Astrocyte of the cerebellum (primary cell): ENCODE data around the gene SORCS2.

Source experiments
- DNase-seq: peaks from one replicate; pipeline ENCODE4 v3.0.0-alpha.2; 2011; ENCODE audit warnings: low read depth
- H3K4me3 ChIP-seq: 2 replicates; pipeline ENCODE4 v1.5.1; 2011; ENCODE audit warnings: mild to moderate bottlenecking, low read depth, low read length, moderate library complexity
- in situ Hi-C: cut with HindIII; loops from 2 replicates; pipeline ENCODE4 v1.10.0; 2017; ENCODE audit warnings: low sequenced_read_pairs
- TF ChIP-seq, protein P1 (sequence below): IDR thresholded peaks from 2 replicates; pipeline ENCODE4 v1.5.1; 2012; ENCODE audit warnings: low read length, low read depth, moderate library complexity, mild to moderate bottlenecking; ENCODE audit errors: missing control alignments

The SORCS2 gene

DNA sequence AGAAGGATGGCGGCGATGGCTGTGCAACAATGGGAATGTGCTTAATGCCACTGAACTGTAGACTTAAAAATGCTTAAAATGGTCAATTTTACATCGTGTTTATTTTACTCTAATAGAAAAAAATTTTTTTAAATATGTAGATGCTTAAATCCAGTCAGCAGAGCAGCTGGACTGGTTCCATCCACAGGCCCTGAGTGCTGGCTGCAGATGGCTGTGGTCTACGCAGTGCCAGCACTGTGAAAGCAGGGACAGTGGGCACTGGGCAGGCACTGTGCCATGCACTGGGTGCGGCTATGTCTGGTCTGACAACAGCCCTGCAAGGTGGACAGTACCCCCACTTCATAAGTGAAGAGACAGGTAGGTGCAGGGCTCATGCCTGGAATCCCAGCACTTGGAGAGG, 572.1 kb downstream of the SORCS2 start:
- DNase-seq: no peak
- TF ChIP-seq, protein P1, sequence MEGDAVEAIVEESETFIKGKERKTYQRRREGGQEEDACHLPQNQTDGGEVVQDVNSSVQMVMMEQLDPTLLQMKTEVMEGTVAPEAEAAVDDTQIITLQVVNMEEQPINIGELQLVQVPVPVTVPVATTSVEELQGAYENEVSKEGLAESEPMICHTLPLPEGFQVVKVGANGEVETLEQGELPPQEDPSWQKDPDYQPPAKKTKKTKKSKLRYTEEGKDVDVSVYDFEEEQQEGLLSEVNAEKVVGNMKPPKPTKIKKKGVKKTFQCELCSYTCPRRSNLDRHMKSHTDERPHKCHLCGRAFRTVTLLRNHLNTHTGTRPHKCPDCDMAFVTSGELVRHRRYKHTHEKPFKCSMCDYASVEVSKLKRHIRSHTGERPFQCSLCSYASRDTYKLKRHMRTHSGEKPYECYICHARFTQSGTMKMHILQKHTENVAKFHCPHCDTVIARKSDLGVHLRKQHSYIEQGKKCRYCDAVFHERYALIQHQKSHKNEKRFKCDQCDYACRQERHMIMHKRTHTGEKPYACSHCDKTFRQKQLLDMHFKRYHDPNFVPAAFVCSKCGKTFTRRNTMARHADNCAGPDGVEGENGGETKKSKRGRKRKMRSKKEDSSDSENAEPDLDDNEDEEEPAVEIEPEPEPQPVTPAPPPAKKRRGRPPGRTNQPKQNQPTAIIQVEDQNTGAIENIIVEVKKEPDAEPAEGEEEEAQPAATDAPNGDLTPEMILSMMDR: no peak
- H3K4me3 ChIP-seq: no peak overlapping the region
- in situ Hi-C loops: no loop called here

DNA sequence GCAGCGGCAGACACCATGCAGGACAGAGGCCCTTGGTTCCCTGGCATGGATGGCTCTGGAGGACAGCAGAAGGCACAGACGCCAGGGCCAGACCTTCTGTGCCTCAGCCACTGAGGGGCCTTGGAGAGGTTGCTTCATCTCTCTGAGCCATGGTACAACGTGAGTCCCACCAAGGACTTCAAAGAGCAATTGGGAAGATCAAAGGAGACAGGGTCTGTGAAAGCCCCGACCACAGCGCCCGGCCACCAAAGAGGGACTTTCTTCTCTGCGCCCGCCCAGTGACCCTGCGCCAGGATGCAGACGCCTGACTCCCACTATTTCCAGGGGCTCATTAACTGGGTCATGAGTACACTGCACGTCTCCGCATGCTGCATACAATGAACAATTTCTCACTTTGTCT, 573.3 kb downstream of the SORCS2 start:
- in situ Hi-C loops: no loop called here
- H3K4me3 ChIP-seq: no peak overlapping the region
- DNase-seq: no peak
- TF ChIP-seq, protein P1: no peak

DNA sequence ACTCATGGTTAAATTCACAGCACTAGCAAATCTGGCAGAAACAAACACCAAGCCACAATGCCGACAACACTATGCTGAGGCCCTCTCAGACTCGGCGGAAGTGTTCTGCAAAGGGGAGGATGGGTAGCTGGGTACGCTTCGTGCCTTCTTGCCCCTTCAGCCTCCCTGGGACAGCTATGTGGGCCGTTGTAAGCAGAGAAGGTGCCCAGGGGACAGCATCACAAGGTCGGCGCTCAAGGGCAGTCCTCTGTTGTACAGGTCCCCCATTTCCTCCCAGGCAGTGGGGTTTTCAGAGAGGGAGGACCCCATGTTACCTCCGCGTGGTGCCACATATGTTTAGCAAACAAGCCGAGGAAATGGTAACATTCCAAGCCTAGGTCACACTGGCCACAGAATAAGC, 573.7 kb downstream of the SORCS2 start:
- no peak overlapping the region for H3K4me3 ChIP-seq
- DNase-seq: no peak
- TF ChIP-seq, protein P1: no peak
- in situ Hi-C loops: no loop called here

DNA sequence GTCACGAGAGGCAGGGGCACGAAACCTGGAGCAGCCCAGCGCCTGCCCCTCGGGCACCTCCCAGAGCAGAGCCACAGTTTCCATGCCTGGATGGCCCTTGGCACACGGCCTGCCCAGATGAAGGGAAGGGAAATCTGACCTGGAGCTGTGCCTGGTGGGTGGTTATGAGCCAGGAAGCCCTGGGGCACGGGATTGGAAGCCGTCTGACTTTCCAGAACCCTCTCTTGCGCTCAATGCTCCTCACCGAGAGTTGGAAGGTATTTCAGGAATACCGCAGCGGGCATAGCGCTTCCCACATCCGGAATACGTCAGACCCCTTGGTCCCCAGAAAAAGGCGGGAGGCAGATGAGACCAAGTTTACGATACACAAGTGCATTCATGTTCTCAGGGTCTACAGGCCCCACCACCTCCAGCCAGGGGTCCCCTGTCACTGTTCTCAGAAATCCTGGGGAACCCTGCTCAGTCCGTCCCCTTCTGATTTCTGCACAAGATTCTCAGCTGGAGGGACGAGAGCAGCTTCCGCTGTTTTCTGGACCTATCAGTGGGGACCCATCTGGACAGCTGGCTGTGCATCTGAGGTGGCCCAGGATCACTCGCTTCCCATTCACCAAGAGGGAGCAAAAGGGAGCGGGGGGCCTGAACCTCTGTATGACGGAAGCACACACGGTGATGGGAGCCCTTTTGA, 574.5 kb downstream of the SORCS2 start:
- no peak for DNase-seq
- TF ChIP-seq, protein P1: no peak
- in situ Hi-C loops: no loop called here
- no peak overlapping the region for H3K4me3 ChIP-seq

DNA sequence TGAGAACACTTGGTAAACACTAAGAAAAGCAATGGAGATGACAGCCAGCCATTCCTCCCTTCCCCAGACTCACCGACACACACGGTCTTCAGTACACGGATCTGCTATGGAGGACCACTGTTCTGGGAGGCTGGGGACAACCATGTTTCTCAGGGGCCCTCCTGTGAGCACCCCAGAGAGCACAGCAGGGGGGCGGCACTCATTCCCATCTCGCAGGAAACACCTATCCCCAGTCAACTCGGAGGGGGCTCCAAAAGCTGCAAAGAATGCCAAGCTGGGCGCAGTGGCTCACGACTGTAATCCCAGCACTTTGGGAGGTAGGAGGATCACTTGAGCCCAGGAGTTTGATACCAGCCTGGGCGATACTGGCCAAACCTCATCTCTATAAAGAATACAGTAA, 575.2 kb downstream of the SORCS2 start:
- TF ChIP-seq, protein P1: no peak
- in situ Hi-C loops: no loop called here
- no peak overlapping the region for H3K4me3 ChIP-seq
- no peak for DNase-seq

DNA sequence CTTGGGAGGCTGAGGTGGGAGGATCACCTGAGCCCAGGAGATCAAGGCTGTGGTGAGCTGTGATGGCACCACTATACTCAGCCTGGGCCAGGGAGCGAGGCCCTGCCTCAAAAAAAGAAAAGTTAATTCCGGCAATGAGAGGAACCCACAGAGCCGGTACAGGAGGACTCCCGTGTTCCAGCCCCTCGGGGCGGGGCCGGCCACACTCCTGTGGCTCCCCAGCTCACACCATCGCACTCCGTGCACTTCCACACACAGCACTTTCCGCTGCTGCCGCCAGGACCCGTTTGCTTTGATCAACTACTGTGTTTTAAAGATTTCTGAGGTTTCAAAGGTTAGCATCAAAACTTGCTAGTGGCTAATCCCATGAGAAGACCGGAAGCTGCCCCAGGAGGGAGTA, 575.6 kb downstream of the SORCS2 start:
- in situ Hi-C loops: no loop called here
- TF ChIP-seq, protein P1: no peak
- DNase-seq: no peak
- H3K4me3 ChIP-seq: no peak overlapping the region
